IMR-90 (cell line): ENCODE data around the gene PBX3. TPM values are rescaled to one million over a fixed set of nuclear protein-coding genes. Genes with fewer than 3 reads are reported as not detected.

Experiments used
- ATAC-seq: fragments of 200-7000 bp; cut with Tn5 transposase; 2 replicates; pipeline ENCODE4 v1.9.1; 2020; ENCODE audit warnings: low read depth, mild to moderate bottlenecking, moderate library complexity
- BruUV-seq: library from RNA; stranded (reverse); fragments of 400-500 nt; replicated peaks from 2 replicates; lab custom pipeline; 2021; lab: Mats Ljungman, UMichigan
- CTCF ChIA-PET: fragments of 300-600 bp; formaldehyde crosslinking; extraction: SDS; loops from one replicate; lab custom pipeline; 2021; ENCODE audit warnings: antibody characterized with exemption; lab: Yijun Ruan, JAX
- POLR2A ChIA-PET: fragments of 300-600 bp; sonication (Branson Sonifier 250); formaldehyde crosslinking; loops from one replicate; lab custom pipeline; 2022; ENCODE audit warnings: antibody characterized with exemption; ENCODE audit not compliant: unreplicated experiment; lab: Charles Lee
- DNase-seq: peaks from one replicate; pipeline ENCODE4 v3.0.0; 2013
- H2AFZ ChIP-seq: replicated peaks from 2 replicates; pipeline ENCODE3; 2013; ENCODE audit warnings: low read length, mild to moderate bottlenecking; ENCODE audit not compliant: poor library complexity
- H2AK5ac ChIP-seq: 2 replicates; pipeline ENCODE4 v1.6.1; 2013; ENCODE audit warnings: low read depth, low read length, inconsistent platforms
- H2AK9ac ChIP-seq: replicated peaks from 2 replicates; pipeline ENCODE3; 2013; ENCODE audit warnings: mild to moderate bottlenecking, low read depth, low read length, moderate library complexity; ENCODE audit not compliant: poor library complexity
- H2BK120ac ChIP-seq: 2 replicates; pipeline ENCODE4 v1.6.1; 2013; ENCODE audit warnings: low read depth, low read length, inconsistent platforms
- H2BK15ac ChIP-seq: 3 replicates; pipeline ENCODE4 v1.6.1; 2013; ENCODE audit warnings: low read depth, low read length, inconsistent platforms
- H2BK20ac ChIP-seq: 2 replicates; pipeline ENCODE4 v1.6.1; 2013; ENCODE audit warnings: low read depth, mild to moderate bottlenecking, inconsistent platforms, low read length, moderate library complexity
- H2BK5ac ChIP-seq: 2 replicates; pipeline ENCODE4 v1.6.1; 2013; ENCODE audit warnings: mild to moderate bottlenecking, low read depth, low read length, inconsistent platforms; ENCODE audit not compliant: poor library complexity, severe bottlenecking
- H3K14ac ChIP-seq: replicated peaks from 2 replicates; pipeline ENCODE4 v1.6.1; 2013; ENCODE audit warnings: low read depth, low read length, inconsistent platforms
- H3K18ac ChIP-seq: 2 replicates; pipeline ENCODE4 v1.6.1; 2013; ENCODE audit warnings: low read depth, low read length, control low read depth
- H3K23ac ChIP-seq: 2 replicates; pipeline ENCODE4 v1.6.1; 2013; ENCODE audit warnings: low read depth, low read length, inconsistent platforms
- H3K27ac ChIP-seq: 2 replicates; pipeline ENCODE4 v1.5.1; 2013; ENCODE audit warnings: mild to moderate bottlenecking, control low read depth, low read length; ENCODE audit not compliant: insufficient read depth
- H3K27me3 ChIP-seq: 2 replicates; pipeline ENCODE4 v1.6.1; 2013; ENCODE audit warnings: low read length; ENCODE audit not compliant: control insufficient read depth, insufficient read depth
- H3K36me3 ChIP-seq: 2 replicates; pipeline ENCODE4 v1.6.1; 2013; ENCODE audit warnings: low read length, mixed read lengths; ENCODE audit not compliant: control insufficient read depth, insufficient read depth
- H3K4ac ChIP-seq: 2 replicates; pipeline ENCODE4 v1.6.1; 2013; ENCODE audit warnings: low read depth, low read length, inconsistent platforms
- H3K4me1 ChIP-seq: 2 replicates; pipeline ENCODE4 v1.6.1; 2013; ENCODE audit warnings: low read length, mixed read lengths; ENCODE audit not compliant: control insufficient read depth, insufficient read depth
- H3K4me2 ChIP-seq: 2 replicates; pipeline ENCODE4 v1.6.1; 2013; ENCODE audit warnings: low read depth, mild to moderate bottlenecking, control low read depth, low read length, moderate library complexity
- H3K4me3 ChIP-seq: 2 replicates; pipeline ENCODE4 v1.5.1; 2013; ENCODE audit warnings: low read depth, mild to moderate bottlenecking, control low read depth, low read length, moderate library complexity; ENCODE audit not compliant: insufficient read depth
- H3K56ac ChIP-seq: 2 replicates; pipeline ENCODE4 v1.6.1; 2013; ENCODE audit warnings: low read length, inconsistent platforms; ENCODE audit not compliant: insufficient read depth; ENCODE audit errors: extremely low read depth
- H3K79me1 ChIP-seq, 2 experiments: 2 replicates each; pipeline ENCODE4 v1.6.1; 2013; ENCODE audit warnings: low read length in 2 of 2, inconsistent platforms in 1 of 2, low read depth in 1 of 2
- H3K9ac ChIP-seq: 2 replicates; pipeline ENCODE4 v1.6.1; 2013; ENCODE audit warnings: low read depth, low read length, control low read depth
- H3K9me1 ChIP-seq: 2 replicates; pipeline ENCODE4 v1.6.1; 2013; ENCODE audit warnings: low read length, inconsistent platforms; ENCODE audit not compliant: insufficient read depth
- H3K9me3 ChIP-seq: 2 replicates; pipeline ENCODE4 v1.6.1; 2013; ENCODE audit warnings: low read length; ENCODE audit not compliant: control insufficient read depth, insufficient read depth
- H4K20me1 ChIP-seq: 2 replicates; pipeline ENCODE4 v1.6.1; 2013; ENCODE audit warnings: low read length, inconsistent platforms; ENCODE audit not compliant: insufficient read depth
- H4K5ac ChIP-seq: 2 replicates; pipeline ENCODE4 v1.6.1; 2013; ENCODE audit warnings: mild to moderate bottlenecking, low read depth, low read length, control low read depth
- H4K8ac ChIP-seq, 2 experiments: 2 replicates each; pipeline ENCODE4 v1.6.1; 2013; ENCODE audit warnings: low read depth in 2 of 2, low read length in 2 of 2, control low read depth in 1 of 2, inconsistent platforms in 1 of 2
- H4K91ac ChIP-seq: 2 replicates; pipeline ENCODE4 v1.6.1; 2013; ENCODE audit warnings: low read depth, low read length, inconsistent platforms; ENCODE audit not compliant: insufficient read depth
- BHLHE40 ChIP-seq: fragments of 150-350 bp; IDR thresholded peaks from 2 replicates; pipeline ENCODE4 v1.6.1; 2016; ENCODE audit warnings: mild to moderate bottlenecking, low read depth, low read length
- MAFK ChIP-seq: IDR thresholded peaks from 2 replicates; pipeline ENCODE4 v1.6.1; 2012; ENCODE audit warnings: low read depth, low read length, improper control_type of control experiment
- MXI1 ChIP-seq: IDR thresholded peaks from 2 replicates; pipeline ENCODE4 v1.6.1; 2012; ENCODE audit warnings: low read depth, mild to moderate bottlenecking, low read length, moderate library complexity, borderline replicate concordance
- RCOR1 ChIP-seq: IDR thresholded peaks from 2 replicates; pipeline ENCODE4 v1.6.1; 2012; ENCODE audit warnings: mild to moderate bottlenecking, low read length, improper control_type of control experiment; ENCODE audit not compliant: insufficient replicate concordance
- WGBS, 2 experiments: methylation state at CpG; one replicate each; pipeline versions ENCODE4 v1.1.5 to v1.1.7; 2013; ENCODE audit warnings: missing lambda C conversion rate in 2 of 2; ENCODE audit not compliant: insufficient read length in 1 of 2; ENCODE audit errors: extremely low coverage in 2 of 2; 5-methylcytosine and 5-hydroxymethylcytosine counted together
- dilution Hi-C: fragments of 300-500 bp; cut with HindIII; formaldehyde crosslinking; loops from one replicate; pipeline ENCODE4 v1.14.3; 2018; ENCODE audit warnings: low sequenced_read_pairs; ENCODE audit not compliant: unreplicated experiment
- in situ Hi-C: fragments of 300-500 bp; cut with MboI; formaldehyde crosslinking; loops from 3 replicates; pipeline ENCODE4 v1.14.3; 2019; ENCODE audit warnings: low sequenced_read_pairs, inconsistent platforms, mixed read lengths
- intact Hi-C: fragments of 100-400 bp; cut with micrococcal nuclease; formaldehyde crosslinking; loops from 2 replicates; pipeline ENCODE4 v1.10.0; 2022
- polyA plus RNA-seq, 3 experiments: library from polyadenylated mRNA; depleted of rRNA; stranded (reverse); fragments of >200 nt; gene quantifications; 2 replicates each; pipeline ENCODE4 v1.2.3, GENCODE V29; 2012; ENCODE audit warnings: low replicate concordance in 1 of 3
- total RNA-seq: library from RNA; depleted of rRNA; stranded (reverse); fragments of >200 nt; gene quantifications from 2 replicates; pipeline ENCODE4 v1.2.3, GENCODE V29; 2012

Gene PBX3
- total and polyA plus RNA-seq, 2 of the 4 experiments (the other 2 are of a cell fraction) = 12.0 to 15.6 TPM

DNA sequence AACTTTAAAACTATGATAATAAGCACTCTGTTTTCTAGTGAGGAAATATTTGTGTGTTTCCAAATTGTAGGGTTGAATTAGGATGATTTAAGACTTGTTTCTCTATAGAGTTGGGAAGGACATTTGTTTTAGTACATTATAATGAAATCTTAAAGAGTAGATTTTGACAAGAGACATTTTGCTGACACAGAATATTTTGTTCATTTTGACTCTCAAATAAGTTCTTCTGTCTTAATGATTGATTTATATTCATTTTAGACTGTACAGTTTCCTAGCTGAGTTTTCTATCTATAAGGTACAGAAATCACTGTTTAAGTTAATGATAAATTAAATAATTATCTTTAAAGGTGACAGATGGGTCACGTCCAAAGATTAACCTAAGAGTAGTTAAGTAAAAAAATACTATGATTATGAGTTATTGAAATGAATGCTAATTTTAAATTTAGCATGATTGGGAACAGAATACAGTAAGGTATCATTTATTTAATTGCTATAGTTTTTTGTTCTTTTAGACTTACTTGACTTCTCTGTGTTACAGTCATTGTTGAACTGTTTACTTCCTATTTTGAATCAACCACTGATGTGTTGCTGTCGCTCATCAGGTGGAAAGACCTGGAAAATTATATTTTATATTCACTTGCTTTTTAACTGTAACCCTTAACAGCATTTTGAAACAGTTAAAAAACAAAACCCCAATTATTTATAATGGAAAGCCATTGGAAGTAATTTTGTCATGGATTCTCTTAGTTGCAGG lies 19.5 kb downstream of the PBX3 start:
- no CpG with 5 or more reads among the region's 2 CpGs for WGBS, 2 experiments
- H3K4me3 ChIP-seq = no peak overlapping the region
- no peak overlapping the region for H3K18ac ChIP-seq
- ChIA-PET POLR2A (no interaction called here), CTCF (no interaction called here)
- H2AK5ac ChIP-seq = no peak overlapping the region
- no peak overlapping the region for H3K14ac ChIP-seq
- no peak overlapping the region for H2BK15ac ChIP-seq
- no peak overlapping the region for H3K23ac ChIP-seq
- intact Hi-C loops = no loop called here
- H2AK9ac ChIP-seq = no peak overlapping the region
- no peak for DNase-seq
- no peak overlapping the region for H3K4me2 ChIP-seq
- peaks cover 20 to 29% of the 10 kb centered on the region in 2 experiments for H3K79me1 ChIP-seq
- no peak overlapping the region for H4K8ac ChIP-seq
- no peak overlapping the region for H2AFZ ChIP-seq
- H3K56ac ChIP-seq = no peak overlapping the region
- no peak overlapping the region for H4K5ac ChIP-seq
- no peaks in the 10 kb centered on the region for H3K36me3 ChIP-seq
- no peak overlapping the region for H2BK20ac ChIP-seq
- no peak for ATAC-seq
- H3K9me1 ChIP-seq = peaks cover 4% of the 10 kb centered on the region
- no peak overlapping the region for H3K9ac ChIP-seq
- H3K27ac ChIP-seq = no peak overlapping the region
- H2BK5ac ChIP-seq = no peak overlapping the region
- no TSS peak for BruUV-seq
- dilution Hi-C loops = no loop called here
- in situ Hi-C loops = no loop called here
- H3K4me1 ChIP-seq = peaks cover 3% of the 10 kb centered on the region
- H3K4ac ChIP-seq = no peak overlapping the region
- no peak for TF ChIP-seq RCOR1
- no peak for TF ChIP-seq MXI1
- peak; percentile 91 for TF ChIP-seq MAFK
- TF ChIP-seq BHLHE40 = no peak
- no peak overlapping the region for H4K91ac ChIP-seq
- no peak overlapping the region for H2BK120ac ChIP-seq
- H4K20me1 ChIP-seq = no peaks in the 10 kb centered on the region
- no peaks in the 10 kb centered on the region; the same call in 1 of the 2 replicates for H3K9me3 ChIP-seq
- no peaks in the 10 kb centered on the region for H3K27me3 ChIP-seq
